HL-60/S4 treated with phorbol 12-myristate 13-acetate at 8.2 ng/mL for 4 days and 3 days (cell line): Measurements from ENCODE around the gene SSBP1.
"Not testable (repeated sequence)": the region's sequence is repeated elsewhere in the genome, so short reads cannot be mapped to it uniquely, and the experiment has no call there.

Experiments
- in situ Hi-C: fragments of 300-500 bp; cut with MboI; formaldehyde crosslinking; loops from 2 replicates; pipeline ENCODE4 v1.15.0; 2022; ENCODE audit warnings: low sequenced_read_pairs

Gene SSBP1, protein sequence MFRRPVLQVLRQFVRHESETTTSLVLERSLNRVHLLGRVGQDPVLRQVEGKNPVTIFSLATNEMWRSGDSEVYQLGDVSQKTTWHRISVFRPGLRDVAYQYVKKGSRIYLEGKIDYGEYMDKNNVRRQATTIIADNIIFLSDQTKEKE

DNA sequence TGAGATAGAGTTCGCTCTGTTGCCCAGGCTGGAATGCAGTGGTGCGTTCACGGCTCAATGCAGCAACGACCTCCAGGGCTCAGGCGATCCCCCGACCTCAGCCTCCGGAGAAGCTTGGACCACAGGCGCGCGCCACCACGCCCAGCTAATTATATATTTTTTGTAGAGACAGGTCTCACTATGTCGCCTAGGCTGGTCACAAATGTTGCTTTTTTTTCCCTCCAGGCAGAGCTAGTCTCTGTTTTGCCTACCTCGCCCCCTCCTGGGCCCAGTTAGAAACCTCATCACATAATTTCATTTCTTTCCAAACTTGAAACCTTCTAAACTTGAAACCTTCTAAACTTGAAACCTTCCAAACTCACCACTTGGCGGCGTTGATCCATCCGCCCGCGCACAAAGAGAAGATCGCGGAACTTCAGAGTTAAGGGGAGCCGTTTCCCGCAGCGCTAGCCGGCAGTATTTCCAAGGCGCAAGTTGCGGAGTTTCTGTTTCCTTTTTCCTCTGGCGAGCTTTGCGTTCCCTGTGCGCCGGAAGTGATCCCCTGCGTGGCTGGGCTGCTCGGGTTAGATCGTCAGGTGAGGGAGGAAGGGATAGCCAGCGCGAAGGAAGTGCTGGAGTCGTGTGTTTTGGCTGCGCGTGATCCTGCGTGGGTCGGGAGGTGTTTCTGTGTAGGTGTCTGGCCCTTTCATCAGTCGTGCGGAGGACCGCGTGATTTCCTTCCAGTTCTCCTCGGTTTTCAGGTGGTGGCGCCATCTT, at the start of gene SSBP1:
Gene SSBP1 (plus strand): TSS at position 523 of the 756 bp plus-strand sequence. CDS start 809 bp downstream, outside the sequence.
- in situ Hi-C loops = loop anchor here (10.0 kb wide), 1 partner anchor 83 kb away; no protein-coding TSS in a partner anchor

DNA sequence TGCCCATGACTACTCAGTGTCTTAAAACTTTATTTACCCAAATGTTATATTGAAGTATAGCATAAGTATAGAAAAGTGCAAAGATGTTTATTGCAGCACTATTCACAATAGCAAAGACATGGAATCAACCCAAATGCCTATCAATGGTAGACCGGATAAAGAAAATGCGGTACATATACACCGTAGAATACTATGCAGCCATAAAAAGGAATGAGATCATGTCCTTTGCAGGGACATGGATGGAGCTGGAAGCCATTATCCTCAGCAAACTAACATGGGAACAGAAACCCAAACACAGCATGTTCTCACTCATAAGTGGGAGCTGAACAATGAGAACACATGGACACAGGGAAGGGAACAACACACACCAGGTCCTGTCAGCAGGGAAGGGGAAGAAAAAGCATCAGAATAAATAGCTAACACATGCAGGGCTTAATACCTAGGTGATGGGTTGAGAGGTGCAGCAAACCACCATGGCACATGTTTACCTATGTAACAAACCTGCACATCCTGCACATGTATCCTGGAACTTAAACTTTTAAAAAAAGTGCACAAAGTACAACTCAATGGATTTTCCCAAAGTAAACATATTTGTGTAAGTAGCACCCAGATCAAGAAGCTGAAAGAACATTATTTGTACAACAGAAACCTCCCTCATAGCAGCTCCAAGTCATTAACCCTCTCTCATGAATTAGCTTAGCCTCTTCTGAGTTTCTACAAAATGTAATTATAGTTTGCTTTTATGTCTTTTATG, 48.9 kb upstream of the SSBP1 start:
- in situ Hi-C loops = not testable (repeated sequence)

DNA sequence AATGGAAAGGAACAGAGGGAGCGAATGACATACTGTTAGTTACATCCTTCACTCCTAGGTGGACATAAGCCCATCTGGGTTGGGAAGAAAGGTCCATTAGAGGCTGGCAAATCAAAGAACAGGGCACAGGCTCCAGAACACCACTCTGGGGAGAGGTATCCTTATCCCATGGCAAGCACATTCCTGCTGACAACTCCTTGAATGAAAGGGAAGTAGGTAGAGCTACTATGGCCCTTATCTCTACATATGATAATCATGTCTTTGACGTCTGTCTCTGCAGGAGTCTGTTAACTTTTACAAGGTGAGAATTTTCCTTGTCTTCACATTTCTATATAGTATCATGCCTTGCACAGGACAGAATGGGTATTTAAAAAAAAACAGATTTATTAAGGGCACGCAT, 46.6 kb upstream of the SSBP1 start:
- in situ Hi-C loops = no loop called here

DNA sequence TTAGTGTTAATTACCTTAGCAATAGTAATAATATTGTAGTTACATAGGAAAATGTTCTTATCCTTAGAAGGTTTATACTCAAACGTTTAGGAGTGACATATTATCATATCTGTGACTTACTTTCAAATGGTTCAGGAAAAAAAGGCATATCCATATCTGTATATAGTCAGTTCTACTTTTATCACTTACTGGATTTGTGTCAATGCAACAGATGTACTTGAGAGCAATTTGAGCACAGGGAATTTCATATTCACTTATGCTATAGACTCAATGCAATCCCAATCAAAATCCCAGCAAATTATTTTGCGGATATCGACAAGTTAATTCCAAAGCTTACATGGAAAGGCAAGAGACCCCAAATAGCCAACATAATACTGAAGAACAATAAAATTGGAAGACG, 46.2 kb upstream of the SSBP1 start:
- in situ Hi-C loops = no loop called here

DNA sequence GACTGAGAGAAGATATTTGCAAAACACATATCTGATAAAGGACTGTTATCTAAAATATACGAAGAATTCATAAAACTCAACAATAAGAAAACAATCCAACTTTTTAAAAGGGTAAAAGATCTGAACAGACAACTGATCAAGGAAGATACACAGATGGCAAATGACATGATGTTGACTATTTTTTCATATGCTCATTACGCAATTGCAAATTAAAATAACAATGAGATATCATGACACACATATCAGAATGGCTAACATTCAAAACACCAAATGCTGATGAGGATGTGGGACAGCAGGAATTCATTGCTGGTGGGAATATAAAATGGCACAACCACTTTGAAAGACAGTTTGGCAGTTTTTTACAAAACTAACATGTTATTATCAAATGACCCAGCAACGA, 45.1 kb upstream of the SSBP1 start:
- in situ Hi-C loops = no loop called here

DNA sequence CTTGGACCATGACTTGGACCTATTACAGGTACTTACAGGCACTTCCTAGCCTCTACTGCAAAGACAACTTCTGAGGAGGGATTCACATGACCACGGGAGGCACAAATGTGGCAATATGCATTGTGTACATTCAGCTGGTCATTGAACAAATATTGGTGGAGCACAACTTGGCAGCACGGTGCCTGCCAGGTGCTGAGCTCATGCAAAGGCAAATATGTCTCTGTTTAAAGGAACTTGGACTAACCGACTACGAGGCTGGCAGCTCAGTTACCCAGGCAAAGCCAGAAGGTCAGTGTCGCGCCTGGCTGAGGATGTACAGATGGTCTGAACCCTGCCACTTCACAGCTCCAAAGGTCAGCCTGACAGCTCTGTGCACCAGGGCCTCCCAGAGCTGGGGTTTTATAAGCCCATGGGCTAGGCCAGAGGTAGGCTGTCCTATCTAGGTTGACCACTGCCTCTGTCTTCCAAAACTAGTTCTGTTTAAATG, 42.3 kb upstream of the SSBP1 start:
- in situ Hi-C loops = no loop called here

DNA sequence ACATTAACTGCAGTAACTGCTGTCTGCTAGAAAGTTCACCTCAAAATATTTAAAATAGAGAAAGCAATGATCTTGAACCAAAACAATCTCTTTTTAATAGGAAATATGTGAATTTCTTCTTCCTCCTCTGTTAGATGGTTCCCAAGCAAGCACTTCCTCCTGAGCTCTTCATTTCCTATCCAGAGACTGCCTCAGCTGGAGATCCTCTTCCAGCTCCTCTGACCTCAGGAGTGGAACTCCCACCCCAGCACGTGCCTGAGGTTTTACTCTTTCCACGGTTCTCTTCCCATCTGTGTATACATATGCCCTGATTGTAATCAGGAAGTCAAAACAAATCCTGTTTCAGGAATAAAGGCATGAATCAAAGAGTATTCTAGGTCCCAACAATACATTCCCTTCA, 41.8 kb upstream of the SSBP1 start:
- in situ Hi-C loops = no loop called here

DNA sequence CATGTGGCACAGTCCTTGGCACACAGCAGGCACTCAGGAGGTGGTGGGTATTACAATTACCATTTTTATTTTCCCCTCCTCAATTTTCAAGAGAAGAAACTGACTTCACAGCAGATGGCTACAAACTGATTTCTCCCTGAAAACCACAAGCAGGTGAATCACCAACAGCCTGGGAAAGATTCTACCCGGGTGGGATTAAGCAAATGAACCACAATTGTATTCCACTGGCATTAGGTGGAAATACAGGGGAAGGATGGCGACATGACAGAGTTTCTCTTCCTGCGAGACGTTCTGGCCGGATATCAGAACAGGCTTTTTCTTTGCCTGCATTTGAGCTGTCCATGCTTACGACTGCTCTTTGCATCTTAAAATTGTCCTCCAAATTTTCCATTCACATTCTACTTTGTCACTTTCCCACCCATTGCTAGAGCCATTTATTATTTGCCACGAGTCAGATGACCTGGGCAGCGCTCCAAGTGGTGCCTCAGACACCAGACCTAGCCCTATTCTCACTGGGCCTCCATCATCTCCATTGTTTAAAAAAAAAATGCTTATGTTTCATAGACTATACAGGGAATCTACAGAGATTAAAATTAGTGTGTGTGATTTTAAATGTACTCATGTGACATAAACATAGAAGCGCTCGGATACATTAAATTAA, 40.8 kb upstream of the SSBP1 start:
- in situ Hi-C loops = no loop called here

DNA sequence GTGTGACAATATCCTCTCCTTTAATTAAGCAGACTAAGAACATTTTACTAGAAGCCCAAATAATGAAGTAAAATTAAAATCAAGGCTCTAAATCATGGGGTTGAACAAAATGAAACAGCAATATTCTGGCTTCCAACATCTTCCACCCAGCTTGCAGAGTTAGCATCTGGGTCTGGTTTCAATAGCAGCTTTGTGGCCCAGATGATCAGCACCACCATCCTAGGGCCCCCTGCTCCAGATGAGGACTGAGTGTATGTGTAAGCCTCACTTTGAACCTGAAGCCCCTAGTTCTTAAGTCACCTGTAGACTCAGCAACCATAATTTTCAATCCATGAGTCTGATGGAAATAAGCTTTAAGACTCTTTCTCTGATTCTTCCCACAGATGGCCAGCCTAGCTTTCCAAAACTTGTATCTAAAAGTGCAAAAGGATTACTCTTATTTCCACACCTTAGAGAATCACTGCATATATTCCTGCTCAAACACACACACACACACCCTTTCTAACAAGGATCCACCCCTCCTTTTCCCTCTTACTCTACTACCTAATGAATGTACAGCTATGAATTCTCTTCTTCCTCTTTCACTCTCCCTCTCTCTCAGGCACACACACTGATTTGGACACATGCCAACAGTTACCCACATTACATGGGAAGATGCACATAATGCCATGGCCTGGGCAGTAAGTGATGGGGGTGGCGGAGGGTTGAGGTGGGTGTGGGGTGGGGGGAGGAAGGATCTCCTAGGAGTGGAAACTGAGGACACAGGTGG, 39.7 kb upstream of the SSBP1 start:
- in situ Hi-C loops = no loop called here

DNA sequence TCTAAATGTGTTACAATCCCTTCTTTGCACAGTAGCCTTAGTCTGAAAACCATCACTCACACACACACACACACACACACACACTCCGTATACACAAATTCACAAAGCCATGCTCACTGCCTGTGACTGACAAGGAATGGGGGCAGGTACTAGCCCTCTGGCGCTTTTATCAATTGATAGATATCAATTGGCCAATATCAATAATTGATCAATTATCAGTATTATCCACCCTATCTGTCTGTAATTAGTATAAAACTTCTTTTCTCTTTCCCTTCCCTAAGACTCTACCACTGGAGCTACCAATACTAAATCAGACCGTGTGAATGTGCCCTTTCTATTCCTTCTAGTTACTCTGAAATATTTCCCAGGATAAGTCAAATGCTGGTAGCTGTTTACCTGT, 38.3 kb upstream of the SSBP1 start:
- in situ Hi-C loops = no loop called here

DNA sequence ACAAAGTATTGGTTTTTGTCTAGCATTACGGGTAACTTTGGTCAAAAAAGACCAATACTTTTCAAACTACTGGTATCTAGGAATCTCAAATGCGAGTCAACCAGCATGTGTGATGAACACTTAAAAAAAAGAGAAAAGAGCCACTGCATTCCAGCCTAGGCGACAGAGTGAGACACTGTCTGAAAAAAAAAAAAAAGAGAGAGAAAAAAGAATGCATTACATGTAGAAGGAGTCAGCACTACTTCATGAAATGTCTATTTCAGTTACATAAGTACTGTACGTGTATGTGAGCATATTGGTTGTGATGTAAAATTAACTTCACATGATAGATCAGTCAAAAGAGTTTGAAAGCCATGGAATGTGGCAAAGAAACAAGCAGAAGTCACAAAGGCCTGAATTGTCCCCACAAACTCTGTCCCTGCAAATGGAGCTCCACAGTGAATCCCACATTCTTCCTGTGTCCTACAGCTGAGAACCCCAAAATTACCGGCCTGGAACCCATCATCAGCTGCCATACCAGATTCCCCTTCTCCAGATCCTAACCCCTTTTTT, 37.8 kb upstream of the SSBP1 start:
- in situ Hi-C loops = no loop called here

DNA sequence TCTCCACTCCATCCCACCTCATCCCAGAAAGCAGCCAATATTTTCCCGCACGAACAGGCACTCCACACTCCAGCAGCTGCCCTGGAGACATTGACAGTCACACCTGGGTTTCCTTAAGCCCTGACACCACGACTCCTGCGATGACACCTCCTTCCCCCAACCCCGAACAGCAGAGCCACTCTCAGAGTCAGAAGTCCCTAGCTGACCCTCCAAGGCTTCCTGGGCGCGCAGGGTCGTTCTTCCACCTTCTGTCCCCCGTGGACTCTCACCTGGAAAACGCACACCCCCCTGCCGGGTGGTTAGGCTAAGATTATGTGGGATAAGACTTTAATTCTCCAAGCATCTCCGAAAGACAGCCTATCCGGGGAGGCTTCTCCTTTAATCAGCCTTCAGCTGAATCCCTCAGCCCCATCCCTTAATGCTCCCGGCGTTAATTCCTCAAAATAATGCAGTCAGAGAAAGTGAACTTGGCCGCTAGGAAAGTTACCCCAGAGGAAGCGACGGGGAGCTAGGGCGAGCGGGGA, 37.2 kb upstream of the SSBP1 start:
- in situ Hi-C loops = no loop called here

DNA sequence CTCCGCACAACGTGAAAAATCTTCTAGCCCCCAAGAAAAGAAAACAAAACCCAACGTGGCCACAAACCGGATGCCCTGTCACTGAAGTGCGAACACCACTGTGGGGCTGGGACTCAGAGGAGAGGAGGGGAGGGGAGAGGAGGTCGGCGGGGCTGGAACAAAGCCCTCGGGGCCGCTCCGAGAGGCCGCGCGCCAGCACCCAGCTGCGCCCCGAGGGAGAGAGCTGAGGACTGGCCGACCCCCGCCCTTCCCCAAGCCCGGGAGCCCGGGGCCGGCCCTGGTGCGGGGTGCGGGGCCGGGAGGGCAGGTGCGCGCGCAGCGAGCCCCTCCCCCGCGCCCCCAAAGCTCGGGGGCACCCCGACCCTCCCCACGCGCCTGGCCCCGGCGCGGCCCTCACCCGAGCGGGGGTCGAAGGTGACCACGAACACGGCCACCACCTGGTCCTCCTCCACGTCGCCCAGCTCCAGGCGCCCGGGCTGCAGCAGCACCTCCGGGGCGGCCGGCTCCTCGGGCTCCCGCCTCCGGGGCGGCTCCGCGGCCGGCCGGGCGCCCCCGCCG, 36.6 kb upstream of the SSBP1 start:
- in situ Hi-C loops = no loop called here

DNA sequence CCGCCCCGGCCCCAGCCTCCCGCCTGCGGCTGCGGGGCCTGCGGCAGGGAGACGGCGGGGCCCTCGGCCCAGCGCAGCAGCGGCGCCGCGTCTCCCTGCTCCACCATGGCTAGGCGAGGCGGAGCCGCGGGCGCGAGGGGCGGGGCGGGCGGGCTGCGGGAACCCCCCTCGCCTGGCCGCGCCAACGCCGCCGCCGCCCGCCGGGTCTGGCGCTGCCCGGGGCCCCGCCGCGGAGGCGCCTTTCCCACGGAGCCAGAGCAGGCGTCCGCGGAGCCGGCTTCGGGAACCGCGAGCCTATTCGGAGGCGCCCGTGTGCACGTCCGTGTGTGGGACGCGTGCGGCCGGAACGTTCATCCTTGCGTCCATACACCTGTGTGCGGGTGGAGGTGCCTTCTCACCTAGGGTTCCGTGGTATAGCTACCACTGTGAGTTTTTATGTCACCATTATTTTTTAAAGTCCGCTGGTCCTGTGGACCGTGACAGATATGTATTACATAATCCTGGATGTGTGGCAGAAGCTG, 36.1 kb upstream of the SSBP1 start, which contains the start of gene DENND11:
Gene DENND11 (minus strand): TSS at position 120 of the 521 bp plus-strand sequence. CDS start 13 bp downstream, at position 107.
- in situ Hi-C loops = no loop called here

DNA sequence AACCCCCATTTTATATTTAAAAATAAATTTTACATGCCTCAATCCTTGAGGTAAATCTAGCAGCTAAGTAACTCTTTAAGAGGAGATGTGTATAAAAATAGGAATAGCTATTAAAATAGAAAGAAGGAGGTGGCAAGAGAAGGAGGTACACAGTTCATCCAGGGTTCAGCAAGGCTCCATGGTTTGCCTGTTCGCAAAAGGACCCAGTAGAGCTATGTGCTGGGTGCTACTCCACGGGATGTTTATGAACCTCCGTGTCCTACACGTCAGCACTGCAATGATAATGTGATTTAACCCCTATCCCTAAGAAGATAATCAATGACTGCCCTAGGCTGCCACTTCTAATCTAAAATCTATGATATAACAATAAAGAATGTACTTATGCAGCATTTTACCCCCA, 35.3 kb upstream of the SSBP1 start:
- in situ Hi-C loops = no loop called here

DNA sequence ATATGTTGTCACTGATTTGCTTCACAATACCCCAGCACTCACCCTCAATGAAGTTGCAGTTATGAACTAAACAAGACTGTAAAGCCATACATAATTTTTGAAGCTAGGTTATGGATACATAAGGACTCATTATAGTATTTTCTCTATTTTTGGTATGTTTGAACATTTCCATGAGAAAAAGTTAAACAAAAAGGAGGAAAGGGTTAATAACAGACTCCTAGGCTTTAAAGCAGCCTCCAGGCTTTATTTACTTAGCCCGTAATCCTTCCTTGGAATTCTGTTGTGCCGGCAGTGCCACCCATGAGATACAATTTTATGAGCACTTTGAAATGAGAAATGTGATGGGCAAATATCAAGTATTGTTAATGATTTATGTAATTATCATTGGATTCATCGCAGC, 34.0 kb upstream of the SSBP1 start:
- in situ Hi-C loops = no loop called here

DNA sequence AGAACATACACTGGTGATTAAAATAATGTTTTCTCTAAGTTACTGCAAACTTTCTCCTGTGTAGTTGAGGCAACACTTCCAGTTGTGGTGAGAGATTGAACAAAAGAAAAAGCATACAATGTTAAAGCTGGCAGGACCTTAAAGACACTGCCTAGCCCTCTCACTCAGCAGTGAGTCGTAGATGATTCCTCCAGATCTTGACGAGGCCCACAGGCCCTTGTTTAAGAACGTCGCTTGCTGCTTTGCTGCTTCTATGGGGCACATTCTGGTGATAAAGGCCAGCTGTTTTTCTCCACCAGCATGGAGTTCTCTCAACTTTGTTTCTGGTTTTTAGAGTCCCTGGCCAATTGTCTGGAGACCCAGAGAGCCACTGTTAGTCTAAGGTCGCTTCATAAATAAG, 33.4 kb upstream of the SSBP1 start:
- in situ Hi-C loops = no loop called here

DNA sequence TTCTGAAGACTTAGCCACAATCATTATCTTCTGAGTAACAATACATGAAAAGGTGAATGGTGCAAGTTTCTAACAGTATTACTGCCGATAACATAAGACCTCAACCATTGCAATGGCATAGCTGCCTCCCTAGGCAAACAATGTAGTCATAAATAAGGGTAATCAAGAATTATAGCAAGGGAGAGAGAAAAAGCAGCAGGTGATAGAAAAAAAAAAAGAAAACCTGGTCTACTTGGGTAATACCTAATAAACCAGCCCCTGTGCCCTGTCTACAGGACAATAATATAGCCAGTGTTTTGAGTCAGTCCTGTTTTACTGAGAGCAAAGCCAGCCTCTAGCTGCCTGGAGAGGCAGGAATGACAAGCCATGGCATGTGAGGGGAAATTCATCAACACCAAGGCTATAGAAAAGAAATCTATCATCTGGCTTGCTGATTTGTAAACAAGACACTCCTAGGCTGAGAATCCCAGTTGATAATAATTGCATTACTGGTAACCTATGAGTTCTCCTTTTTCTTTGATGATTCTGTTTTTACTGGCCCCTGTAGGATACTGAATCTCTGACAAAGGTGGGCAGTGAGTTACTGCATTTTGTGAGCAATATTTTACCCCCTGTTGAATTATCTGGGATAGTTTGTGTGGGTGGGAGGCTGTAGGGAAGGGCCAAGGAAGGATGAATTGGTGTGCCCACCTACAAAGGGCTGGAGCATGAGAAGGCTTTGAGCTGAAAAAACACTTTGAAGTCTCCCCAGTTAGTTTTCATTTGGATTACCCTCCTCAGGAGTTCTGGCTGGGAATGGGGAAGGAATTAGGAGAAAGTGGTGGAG, 31.7 kb upstream of the SSBP1 start:
- in situ Hi-C loops = no loop called here
